Measurements from ENCODE around the gene KLHDC4.

DNA sequence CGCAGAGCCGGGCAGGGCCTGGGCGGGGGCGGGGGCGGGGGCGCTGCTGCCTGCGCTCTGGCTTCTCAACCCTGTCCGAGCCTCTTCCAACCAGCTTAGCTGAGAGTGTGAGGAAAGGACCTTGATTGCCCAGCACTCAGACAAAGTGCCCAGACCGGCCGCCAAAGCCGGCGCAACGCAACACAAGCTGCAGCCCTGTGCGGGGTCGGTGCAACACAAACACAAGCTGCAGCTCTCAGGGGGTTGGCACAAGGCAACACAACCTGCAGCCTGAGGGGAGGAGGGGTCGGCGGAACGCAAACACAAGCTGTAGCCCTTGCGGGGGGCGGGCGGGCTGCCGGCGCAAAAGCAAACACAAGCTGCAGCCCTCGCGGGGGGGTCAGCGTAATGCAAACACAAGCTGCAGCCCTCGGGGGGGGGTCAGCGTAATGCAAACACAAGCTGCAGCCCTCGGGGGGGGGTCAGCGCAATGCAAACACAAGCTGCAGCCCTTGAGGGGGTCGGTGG is 60.0 kb downstream of the KLHDC4 start:
- TF ChIP-seq, protein P1, sequence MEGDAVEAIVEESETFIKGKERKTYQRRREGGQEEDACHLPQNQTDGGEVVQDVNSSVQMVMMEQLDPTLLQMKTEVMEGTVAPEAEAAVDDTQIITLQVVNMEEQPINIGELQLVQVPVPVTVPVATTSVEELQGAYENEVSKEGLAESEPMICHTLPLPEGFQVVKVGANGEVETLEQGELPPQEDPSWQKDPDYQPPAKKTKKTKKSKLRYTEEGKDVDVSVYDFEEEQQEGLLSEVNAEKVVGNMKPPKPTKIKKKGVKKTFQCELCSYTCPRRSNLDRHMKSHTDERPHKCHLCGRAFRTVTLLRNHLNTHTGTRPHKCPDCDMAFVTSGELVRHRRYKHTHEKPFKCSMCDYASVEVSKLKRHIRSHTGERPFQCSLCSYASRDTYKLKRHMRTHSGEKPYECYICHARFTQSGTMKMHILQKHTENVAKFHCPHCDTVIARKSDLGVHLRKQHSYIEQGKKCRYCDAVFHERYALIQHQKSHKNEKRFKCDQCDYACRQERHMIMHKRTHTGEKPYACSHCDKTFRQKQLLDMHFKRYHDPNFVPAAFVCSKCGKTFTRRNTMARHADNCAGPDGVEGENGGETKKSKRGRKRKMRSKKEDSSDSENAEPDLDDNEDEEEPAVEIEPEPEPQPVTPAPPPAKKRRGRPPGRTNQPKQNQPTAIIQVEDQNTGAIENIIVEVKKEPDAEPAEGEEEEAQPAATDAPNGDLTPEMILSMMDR (IDR thresholded peaks at IDR 0.05; ENCODE audit: low read depth, low read length, missing input control), result no peak
- no peak for TF ChIP-seq GABPA (IDR thresholded peaks at IDR 0.05 in 1 of 2, conservative IDR thresholded peaks at IDR 0.05 in 1 of 2)
- no peak for TF ChIP-seq RAD21 (IDR thresholded peaks at IDR 0.05)
- TF ChIP-seq, protein P2, sequence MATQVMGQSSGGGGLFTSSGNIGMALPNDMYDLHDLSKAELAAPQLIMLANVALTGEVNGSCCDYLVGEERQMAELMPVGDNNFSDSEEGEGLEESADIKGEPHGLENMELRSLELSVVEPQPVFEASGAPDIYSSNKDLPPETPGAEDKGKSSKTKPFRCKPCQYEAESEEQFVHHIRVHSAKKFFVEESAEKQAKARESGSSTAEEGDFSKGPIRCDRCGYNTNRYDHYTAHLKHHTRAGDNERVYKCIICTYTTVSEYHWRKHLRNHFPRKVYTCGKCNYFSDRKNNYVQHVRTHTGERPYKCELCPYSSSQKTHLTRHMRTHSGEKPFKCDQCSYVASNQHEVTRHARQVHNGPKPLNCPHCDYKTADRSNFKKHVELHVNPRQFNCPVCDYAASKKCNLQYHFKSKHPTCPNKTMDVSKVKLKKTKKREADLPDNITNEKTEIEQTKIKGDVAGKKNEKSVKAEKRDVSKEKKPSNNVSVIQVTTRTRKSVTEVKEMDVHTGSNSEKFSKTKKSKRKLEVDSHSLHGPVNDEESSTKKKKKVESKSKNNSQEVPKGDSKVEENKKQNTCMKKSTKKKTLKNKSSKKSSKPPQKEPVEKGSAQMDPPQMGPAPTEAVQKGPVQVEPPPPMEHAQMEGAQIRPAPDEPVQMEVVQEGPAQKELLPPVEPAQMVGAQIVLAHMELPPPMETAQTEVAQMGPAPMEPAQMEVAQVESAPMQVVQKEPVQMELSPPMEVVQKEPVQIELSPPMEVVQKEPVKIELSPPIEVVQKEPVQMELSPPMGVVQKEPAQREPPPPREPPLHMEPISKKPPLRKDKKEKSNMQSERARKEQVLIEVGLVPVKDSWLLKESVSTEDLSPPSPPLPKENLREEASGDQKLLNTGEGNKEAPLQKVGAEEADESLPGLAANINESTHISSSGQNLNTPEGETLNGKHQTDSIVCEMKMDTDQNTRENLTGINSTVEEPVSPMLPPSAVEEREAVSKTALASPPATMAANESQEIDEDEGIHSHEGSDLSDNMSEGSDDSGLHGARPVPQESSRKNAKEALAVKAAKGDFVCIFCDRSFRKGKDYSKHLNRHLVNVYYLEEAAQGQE (IDR thresholded peaks at IDR 0.05), result no peak
- TF ChIP-seq TAF1 (conservative IDR thresholded peaks at IDR 0.05), result no peak
- TF ChIP-seq, protein P3, sequence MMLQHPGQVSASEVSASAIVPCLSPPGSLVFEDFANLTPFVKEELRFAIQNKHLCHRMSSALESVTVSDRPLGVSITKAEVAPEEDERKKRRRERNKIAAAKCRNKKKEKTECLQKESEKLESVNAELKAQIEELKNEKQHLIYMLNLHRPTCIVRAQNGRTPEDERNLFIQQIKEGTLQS (IDR thresholded peaks at IDR 0.05), result no peak
- no peak for TF ChIP-seq YY1 (IDR thresholded peaks at IDR 0.05)
- no peak for TF ChIP-seq SP1 (IDR thresholded peaks at IDR 0.05)
- no peak for TF ChIP-seq JUND (IDR thresholded peaks at IDR 0.05)
- TF ChIP-seq, protein P4, sequence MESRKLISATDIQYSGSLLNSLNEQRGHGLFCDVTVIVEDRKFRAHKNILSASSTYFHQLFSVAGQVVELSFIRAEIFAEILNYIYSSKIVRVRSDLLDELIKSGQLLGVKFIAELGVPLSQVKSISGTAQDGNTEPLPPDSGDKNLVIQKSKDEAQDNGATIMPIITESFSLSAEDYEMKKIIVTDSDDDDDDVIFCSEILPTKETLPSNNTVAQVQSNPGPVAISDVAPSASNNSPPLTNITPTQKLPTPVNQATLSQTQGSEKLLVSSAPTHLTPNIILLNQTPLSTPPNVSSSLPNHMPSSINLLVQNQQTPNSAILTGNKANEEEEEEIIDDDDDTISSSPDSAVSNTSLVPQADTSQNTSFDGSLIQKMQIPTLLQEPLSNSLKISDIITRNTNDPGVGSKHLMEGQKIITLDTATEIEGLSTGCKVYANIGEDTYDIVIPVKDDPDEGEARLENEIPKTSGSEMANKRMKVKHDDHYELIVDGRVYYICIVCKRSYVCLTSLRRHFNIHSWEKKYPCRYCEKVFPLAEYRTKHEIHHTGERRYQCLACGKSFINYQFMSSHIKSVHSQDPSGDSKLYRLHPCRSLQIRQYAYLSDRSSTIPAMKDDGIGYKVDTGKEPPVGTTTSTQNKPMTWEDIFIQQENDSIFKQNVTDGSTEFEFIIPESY (IDR thresholded peaks at IDR 0.05), result no peak
- no peak for TF ChIP-seq HNF4G (IDR thresholded peaks at IDR 0.05)
- TF ChIP-seq FOXA1 (IDR thresholded peaks at IDR 0.05), result no peak
- TF ChIP-seq, protein P5, sequence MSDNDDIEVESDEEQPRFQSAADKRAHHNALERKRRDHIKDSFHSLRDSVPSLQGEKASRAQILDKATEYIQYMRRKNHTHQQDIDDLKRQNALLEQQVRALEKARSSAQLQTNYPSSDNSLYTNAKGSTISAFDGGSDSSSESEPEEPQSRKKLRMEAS (IDR thresholded peaks at IDR 0.05), result no peak

Measured in liver (tissue), 3 donors.